Nephron progenitor cell (in vitro differentiated cells): Measurements from ENCODE around the gene FAM32A.

Experiments used
- DNase-seq: peaks from one replicate; pipeline ENCODE4 v3.0.0; 2021
- H3K27ac Mint-ChIP-seq: 2 replicates; pipeline ENCODE4 v1.8.0; 2021; ENCODE audit warnings: mild to moderate bottlenecking, moderate library complexity, mixed read lengths
- H3K27me3 Mint-ChIP-seq: 2 replicates; pipeline ENCODE4 v1.8.0; 2021; ENCODE audit warnings: mild to moderate bottlenecking, low read depth, mixed read lengths; ENCODE audit not compliant: poor library complexity
- H3K36me3 Mint-ChIP-seq: 2 replicates; pipeline ENCODE4 v1.8.0; 2021; ENCODE audit warnings: low read depth, mixed read lengths
- H3K4me1 Mint-ChIP-seq: 2 replicates; pipeline ENCODE4 v1.8.0; 2021; ENCODE audit warnings: mixed read lengths
- H3K4me3 Mint-ChIP-seq: 2 replicates; pipeline ENCODE4 v1.8.0; 2021; ENCODE audit warnings: mild to moderate bottlenecking, moderate library complexity, mixed read lengths
- H3K9me3 Mint-ChIP-seq: 2 replicates; pipeline ENCODE4 v1.8.0; 2021; ENCODE audit warnings: mild to moderate bottlenecking, moderate library complexity, mixed read lengths
- TF ChIP-seq, protein P1 (sequence below): fragments of 200-600 bp; sonication (generic); IDR thresholded peaks from 2 replicates; pipeline ENCODE4 v1.5.0; 2021; ENCODE audit warnings: antibody characterized with exemption

Gene FAM32A

DNA sequence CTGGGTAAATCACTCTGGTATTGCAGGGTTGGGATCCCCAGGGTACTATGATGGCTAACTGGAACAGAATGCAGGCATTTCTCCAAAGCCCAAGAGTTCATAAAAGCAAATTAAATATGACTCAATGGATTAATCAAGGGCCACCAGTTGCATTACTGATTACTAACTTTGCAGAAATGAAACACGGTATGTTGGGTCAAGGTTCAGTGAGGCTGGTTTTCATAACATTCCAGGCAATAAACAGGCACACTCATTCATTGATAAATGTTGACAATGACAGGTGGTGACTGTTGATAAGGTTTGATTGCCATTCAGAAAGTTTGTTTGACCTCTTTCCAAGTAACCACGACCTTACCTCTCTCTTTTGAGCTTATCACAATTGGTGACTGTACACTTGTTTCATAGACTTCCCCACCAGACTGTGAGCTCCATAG lies 12.0 kb downstream of the FAM32A start:
- Mint-ChIP-seq H3K27ac (peak overlapping the region; percentile 90), H3K4me3 (peak overlapping the region; percentile 88), H3K36me3 (peaks cover 7% of the 10 kb centered on the region), H3K9me3 (no peaks in the 10 kb centered on the region), H3K27me3 (no peaks in the 10 kb centered on the region), H3K4me1 (peaks cover 28% of the 10 kb centered on the region)
- DNase-seq, result no peak
- TF ChIP-seq, protein P1, sequence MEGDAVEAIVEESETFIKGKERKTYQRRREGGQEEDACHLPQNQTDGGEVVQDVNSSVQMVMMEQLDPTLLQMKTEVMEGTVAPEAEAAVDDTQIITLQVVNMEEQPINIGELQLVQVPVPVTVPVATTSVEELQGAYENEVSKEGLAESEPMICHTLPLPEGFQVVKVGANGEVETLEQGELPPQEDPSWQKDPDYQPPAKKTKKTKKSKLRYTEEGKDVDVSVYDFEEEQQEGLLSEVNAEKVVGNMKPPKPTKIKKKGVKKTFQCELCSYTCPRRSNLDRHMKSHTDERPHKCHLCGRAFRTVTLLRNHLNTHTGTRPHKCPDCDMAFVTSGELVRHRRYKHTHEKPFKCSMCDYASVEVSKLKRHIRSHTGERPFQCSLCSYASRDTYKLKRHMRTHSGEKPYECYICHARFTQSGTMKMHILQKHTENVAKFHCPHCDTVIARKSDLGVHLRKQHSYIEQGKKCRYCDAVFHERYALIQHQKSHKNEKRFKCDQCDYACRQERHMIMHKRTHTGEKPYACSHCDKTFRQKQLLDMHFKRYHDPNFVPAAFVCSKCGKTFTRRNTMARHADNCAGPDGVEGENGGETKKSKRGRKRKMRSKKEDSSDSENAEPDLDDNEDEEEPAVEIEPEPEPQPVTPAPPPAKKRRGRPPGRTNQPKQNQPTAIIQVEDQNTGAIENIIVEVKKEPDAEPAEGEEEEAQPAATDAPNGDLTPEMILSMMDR, result no peak

DNA sequence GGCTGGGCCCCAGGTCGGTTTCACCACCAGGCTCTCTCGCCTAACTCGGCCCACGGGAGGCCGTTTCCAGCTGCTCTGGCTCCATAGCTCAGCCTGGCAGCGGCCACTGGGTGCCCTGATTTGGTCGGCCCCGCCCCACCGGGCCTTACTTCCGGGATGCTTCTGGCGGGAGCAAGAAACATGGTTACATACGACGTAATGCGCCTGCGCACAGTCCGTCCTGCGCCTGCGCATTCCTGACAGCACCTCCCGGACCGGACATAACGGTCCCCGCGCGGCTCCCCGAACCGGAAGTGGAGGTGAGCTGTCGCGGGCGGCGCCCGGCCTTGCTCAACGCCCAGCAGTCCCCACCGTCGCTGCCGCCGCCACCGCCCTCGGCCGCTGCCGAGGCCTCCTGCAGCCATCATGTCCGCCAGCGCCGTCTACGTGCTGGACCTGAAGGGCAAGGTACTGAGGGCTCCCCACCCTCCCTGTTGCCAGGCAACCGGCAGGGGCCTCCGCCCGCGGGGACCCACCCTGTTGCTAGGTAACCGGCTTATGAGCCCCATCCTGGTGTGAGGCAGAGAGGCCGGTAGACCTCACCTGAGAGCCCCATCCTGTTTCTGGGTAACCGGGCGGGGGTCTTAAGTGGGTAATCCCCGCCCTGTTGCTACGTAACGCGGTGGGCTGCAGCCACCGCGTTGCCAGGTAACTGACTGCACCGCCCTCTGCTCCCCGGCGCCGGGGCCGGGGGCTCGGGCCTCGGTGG lies 12.6 kb downstream of the FAM32A start, which contains the start of gene AP1M1:
Gene AP1M1, plus strand, starts transcription at position 290 of the 748 bp plus-strand sequence. Its CDS starts 116 bp downstream, at position 406.
- DNase-seq, result peak; percentile 98
- H3K9me3 Mint-ChIP-seq, result no peaks in the 10 kb centered on the region
- H3K36me3 Mint-ChIP-seq, result peaks cover 9% of the 10 kb centered on the region
- H3K27ac Mint-ChIP-seq, result peak within 1 kb of the TSS; percentile 90
- H3K27me3 Mint-ChIP-seq, result no peaks in the 10 kb centered on the region
- TF ChIP-seq, protein P1, result no peak
- peaks cover 28% of the 10 kb centered on the region for H3K4me1 Mint-ChIP-seq
- H3K4me3 Mint-ChIP-seq, result peak within 1 kb of the TSS; percentile 88

DNA sequence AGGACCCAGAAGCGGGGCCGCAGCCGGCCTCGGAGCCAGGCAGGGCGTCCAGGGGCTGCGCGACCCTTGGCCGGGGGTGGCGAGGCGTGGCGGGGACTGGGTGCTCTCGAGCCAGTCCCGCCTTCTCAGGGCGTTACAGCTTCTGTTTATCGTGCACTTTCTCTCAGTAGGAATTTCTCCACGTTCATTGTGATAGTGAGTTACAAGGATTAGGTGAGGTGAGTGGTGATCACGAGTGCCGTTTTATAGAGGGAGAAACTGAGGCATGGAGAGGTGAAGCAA lies 13.1 kb downstream of the FAM32A start:
- no peaks in the 10 kb centered on the region for H3K9me3 Mint-ChIP-seq
- H3K27me3 Mint-ChIP-seq, result no peaks in the 10 kb centered on the region
- DNase-seq, result no peak
- no peak overlapping the region for H3K27ac Mint-ChIP-seq
- H3K4me3 Mint-ChIP-seq, result peak overlapping the region; percentile 85
- H3K36me3 Mint-ChIP-seq, result peaks cover 10% of the 10 kb centered on the region
- TF ChIP-seq, protein P1, result no peak
- peaks cover 28% of the 10 kb centered on the region for H3K4me1 Mint-ChIP-seq

DNA sequence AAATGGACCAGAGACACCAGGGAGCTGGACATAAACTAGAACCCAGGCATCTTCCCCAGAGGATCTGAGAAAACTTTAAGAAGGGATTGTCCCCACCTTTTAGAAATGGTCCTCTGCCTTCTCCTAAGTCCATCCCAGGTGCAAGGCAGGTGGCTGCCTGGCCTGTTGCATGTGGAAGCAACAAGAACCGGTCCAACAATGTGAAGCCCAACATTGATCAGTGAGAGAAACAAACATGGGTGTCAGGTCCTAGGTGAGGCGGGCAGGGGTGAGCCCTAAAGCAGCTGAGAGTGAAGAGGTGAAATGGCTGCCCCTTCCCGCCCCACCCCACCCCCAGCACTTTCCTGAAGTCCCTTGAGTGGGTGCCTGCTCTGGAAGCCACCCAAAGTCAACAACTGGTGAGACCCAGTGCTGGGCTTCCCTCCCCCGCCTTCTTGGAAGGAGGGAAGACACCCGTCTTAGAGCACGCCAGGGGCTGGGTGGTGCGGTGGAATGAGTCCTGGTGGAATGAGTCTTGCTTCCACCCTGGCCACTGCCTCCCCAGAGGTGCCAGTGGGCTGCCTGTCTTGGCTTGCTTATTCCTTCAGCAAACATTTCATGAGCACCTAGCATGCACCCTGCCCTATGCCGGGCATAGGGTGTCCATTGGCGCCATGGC lies 14.2 kb downstream of the FAM32A start:
- Mint-ChIP-seq H3K27ac (no peak overlapping the region), H3K4me1 (peaks cover 28% of the 10 kb centered on the region), H3K9me3 (no peaks in the 10 kb centered on the region), H3K36me3 (peaks cover 10% of the 10 kb centered on the region), H3K27me3 (no peaks in the 10 kb centered on the region), H3K4me3 (peak overlapping the region; percentile 85)
- DNase-seq, result no peak
- TF ChIP-seq, protein P1, result no peak

DNA sequence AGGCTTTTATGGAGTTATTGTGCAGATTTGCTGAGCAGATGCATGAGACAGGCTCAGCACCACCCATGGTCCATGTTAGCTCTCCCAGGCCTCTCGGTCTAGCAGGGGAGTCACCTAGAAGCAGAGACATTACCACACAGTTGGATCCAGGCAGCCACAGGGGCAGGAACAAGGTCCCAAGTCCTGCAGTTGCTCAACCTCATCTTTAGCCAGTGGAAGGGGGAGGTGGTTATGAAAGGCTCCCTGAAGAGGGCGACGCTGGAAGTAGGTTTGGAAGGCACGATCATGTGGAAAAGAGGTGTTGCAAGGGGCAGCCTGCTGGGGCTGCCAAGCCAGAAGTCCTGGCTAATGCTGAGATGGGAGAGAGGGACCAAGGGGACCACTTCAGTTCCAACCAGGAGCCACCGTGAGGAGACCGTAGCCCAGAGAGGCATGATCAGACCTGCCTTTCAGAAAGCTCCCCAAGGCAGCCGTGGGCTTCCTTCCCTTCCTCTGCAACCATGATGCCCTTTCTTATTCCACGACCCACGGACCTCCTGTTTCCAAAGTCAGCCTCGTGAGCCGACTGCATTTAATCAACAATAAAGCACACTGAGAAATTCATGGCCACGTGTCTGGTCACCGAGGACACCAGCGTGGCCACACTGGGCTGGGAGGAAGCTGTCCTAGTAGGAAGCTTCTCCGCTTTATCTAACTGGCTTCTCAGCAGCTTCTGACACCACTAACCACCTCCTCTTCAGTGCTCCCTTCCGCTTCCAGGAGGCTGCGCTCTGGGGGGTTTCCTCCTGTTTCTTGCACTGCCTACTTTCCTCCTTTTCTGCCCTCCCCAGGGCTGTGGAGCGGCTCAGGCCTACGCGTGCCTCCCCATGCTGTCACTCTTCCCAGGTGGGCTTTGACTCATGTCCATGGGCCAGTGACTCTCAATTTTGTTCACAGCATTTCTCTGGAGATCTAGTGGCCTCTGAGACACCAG lies 15.1 kb downstream of the FAM32A start:
- H3K9me3 Mint-ChIP-seq, result no peaks in the 10 kb centered on the region
- H3K27ac Mint-ChIP-seq, result peak overlapping the region; percentile 80
- no peaks in the 10 kb centered on the region for H3K27me3 Mint-ChIP-seq
- peak overlapping the region; percentile 15 for H3K4me3 Mint-ChIP-seq
- H3K36me3 Mint-ChIP-seq, result peaks cover 10% of the 10 kb centered on the region
- peaks cover 28% of the 10 kb centered on the region for H3K4me1 Mint-ChIP-seq
- no peak for DNase-seq
- TF ChIP-seq, protein P1, result no peak
